GM19455 (cell line): ENCODE data around the gene KLF16.

Experiments used
- ATAC-seq: cut with Tn5 transposase; IDR thresholded peaks from one replicate; pipeline ENCODE4 v1.9.1; 2021; ENCODE audit not compliant: unreplicated experiment

The KLF16 gene

DNA sequence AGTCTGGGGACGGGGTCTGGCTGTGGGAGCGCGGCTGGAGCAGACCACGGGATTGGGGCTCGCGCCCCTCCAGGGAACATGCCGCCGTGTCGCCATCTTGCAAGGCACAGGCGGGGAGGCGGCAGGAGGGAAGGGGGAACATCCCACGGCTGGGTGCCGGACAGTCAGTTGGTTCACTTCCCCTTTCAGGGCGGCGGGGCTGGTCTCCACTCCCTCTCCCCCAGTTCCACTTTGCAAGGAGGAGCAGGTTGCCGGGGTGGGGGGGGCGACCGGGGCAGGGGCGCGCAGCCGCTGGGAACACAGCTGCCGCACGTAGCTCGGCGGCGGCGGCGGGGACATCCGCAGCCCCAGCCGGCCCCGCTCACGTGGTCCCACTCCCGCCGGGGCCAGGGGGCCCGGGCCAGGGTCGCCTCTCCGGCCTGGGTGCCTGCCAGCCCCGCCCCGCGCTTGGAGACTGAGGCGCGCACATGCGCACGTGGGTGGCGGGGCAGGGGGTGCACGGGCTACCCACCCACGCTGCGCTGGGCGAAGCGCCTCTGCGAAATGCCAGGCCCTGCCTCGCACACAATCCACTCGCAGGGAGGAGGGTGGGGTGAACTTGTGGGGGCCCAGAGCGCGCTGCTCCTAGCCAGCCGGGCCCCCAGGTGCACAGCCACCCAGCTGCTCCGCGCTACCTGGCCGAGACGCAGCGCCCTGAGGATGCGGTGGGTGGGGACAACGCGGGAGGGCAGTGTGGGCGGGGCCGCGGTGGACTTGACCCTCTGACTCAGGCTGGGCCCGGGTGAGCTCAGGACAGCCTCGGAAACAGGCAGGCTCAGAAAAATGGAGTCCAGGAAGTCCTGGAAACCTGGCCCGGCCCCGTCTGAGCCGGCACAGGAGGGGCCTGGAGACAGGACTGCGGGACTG is 6.4 kb downstream of the KLF16 start:
- no peak for ATAC-seq

DNA sequence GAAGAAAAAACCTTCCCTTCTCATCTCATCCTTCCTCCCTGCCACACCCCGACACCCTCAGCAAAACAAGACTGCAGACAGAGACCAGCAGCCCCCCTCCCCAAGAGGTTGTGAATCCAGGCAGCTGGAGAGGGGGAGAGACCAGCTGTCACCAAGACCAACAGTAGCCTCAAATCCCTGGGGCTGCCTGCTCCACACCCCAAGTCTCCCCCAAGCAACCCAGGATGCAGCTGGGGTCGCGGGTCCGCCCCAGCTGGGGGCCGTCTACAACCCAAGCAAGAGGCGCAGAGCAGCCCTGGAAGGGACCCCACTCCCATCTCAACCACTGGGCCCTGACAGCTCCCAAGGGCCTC is 7.1 kb downstream of the KLF16 start:
- ATAC-seq, result no peak

DNA sequence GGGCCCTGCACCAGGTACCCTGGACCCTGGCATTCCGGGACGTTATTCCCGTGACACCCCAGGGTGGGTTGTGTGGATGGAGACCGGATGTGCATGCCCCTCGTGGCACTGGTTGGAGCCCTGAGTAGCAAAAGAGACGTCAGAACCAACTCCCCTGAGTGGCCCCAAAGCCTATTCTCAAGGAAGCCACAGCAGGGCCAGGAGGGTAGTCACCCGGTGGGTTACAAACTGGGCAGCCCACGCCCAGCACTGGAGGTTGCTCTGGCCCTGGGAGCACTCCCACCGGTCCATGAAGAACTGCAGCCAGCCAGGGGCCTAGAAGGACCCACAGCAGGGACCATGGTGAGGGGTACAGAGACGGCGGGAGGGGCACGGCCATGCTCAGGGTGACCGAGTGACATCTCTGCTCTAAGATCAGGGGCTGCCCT is 7.5 kb downstream of the KLF16 start:
- ATAC-seq, result no peak

DNA sequence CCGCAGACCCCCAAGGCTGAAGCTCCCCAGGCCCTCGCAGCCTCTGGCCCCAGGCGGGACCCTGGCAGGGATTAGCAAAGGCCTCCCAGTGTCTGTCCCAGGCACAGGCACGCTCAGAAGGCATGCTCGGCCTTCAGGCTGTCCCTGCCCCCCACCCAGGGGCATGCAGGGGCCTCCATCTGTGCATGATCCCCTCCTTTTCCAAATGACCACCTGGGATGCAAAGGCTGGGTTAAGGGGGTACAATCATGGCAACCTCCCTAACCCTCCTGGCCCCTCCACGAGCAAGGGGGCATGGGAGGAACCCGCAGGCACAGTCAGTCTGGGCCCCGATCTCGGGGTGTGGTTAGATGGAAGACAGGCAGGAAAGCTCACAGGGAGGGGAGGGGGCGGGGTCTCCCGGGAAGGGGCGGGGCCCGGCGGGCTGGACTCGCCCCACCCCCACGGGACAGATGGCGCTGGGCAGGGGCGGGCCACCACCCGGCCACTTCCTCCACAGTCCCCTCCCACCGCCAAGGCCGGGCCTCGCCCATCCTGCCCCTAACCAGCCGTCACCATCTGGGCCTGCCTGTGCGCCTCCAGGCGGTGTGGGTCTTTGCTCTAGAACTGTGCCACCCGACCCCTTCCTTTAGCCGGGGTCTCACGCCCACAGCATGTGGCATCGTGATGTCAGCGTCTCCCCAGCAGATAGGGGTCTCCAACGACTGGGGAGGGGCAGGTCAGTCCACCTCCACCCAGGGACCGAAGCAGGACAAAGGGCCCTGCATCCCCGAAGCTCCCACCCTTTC is 8.1 kb downstream of the KLF16 start:
- ATAC-seq, result no peak

DNA sequence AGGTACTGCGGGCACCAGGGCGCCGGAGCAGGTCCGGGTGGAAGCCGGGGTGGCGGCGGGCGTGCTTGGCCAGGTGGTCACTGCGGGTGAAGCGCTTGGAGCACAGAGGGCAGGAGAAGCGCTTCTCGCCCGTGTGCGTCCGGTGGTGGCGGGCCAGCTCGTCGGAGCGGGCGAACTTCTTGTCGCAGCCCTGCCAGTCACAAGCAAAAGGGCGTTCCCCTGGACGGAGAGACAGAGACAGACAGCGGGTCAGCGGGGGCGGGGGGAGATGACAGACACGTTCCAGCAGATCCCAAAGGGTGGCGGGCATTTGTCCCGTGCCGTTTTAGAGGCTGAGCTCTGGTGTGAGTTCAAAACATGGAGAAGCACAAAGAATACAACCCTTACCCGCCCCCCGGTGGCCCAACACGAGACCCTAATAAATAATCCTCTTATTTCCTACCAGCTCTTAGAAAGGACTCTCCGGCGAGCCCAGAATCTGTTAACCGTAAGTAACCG is 8.8 kb downstream of the KLF16 start:
- ATAC-seq, result no peak

DNA sequence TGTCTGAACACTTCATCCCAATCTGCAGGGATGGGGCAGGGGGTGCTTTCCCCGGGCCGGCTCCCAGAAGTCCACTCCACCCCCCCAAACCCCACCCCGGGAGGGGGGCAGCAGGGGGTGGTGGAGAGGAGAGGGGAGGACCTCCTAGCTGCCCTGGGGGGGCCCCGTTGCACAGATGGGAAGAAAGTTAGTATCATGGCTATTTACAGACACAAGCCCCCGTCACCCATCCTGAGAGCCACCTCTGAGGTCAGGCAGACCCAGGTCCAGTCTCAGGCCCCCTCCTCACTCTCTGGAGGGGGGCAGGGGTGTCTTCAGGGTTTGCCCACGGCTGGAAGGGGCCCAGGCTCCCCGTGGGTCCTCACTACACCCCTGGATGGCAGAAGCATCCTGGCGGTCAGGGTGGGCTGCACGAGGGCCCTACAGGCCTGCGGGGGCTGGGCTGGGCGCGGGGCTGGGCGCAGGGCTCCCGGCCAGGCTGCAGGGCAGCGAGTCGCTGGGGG is 9.3 kb downstream of the KLF16 start:
- ATAC-seq, result no peak

DNA sequence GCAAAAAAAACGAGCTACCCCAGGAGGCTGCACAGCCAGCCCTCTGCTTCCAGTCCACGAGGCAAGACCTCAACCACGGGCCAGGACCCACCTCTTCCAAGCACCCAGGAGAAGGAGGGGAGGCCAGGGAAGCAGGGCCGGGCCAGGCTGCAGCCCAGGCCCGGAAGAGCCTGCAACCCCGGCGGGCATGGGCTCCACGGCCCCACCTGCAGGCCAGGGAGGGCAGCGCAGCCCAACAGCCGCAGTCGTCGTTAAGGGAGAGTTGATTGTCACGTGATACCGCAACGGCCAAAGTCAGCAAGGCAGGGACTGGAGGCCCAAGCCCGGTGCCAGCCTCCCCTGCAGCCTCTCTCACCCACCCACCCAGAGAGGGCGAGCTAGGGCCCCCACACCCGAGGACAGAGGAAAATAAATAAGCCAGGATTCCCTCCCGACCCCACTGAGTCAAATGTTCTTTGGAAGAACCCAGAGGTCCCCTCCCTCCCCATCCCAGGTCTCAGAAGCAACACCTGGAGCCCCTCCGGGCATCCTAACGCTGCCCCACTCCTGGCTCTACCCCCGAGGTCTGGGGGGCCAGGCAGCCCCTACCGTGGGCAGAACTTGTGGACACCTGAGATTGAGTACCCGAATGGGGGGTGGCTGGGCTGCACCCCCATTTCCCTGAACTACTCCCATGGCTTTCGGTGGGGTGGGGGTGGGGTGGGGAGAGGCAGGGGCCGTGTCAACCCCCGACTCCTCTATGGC is 9.9 kb downstream of the KLF16 start:
- no peak for ATAC-seq

DNA sequence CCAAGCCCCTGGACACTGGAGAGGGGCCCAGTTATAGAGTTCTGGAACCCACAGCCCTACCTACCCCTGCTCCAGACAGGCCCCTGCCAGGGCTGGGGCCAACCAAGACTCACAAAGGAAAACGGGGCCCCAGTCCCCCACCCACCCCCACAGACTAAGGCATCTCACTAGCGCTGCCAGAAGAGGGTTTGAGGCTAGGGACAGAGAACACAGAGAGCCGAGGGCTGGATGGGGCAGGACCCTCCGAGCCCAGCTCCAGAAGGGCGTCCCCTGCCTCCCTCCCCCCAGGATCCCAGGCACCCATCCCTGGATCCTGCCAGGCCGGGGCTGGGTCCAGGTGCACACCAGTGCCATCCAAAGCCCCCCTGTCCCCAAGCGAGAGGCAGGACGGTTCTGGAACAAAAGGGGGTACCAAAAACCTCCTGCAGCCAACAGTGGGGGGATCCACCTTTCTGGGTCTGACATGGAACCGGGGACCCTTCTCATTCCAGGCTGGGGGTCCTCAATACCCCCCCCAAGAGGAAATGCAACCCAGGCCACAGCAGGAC is 10.7 kb downstream of the KLF16 start:
- ATAC-seq, result no peak

DNA sequence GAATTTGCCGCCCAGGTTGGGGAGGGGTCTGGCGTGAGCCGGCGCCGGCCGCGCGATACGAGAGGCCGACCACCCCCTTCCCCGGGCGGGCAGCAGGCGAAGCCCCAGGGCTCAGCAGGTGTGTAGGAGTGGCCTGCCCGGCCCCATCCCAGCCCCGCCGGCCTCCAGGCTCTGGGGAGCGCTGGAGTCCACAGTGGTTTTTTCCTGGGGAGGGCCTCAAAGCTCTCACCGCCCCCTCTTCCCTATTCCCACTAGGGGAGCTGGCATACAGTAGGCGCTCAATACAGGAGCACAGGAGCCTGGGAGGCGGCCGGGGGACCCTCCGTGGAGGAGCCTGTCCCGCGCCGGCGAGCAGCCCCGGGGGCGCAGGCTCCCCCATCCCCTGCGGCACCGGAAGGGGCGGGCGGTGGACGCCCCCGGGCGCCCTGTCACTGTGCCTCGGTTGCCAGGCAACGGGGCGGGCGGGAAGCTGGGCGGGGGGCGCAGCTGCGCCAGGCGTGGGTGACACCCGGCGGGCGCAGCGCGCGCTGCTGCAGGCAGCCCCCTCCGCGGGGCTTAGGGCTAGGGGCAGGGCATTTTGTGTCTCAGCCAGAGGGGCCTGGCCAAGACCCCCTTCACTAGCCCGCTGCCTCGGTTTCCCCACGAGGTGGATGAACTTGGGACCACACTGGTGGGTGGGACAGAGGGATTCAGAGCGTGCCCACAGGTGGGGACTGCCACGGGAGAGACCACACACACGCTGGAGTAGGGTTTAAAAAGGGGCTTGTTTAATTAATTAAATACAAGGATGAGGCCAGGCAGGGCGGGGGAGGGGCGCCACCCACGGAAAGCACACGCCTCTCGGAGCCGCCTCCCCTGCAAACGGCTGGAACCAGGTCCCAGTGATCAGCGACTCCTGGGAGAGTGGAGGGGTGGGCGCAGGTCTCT is 11.5 kb downstream of the KLF16 start:
- ATAC-seq, result no peak

DNA sequence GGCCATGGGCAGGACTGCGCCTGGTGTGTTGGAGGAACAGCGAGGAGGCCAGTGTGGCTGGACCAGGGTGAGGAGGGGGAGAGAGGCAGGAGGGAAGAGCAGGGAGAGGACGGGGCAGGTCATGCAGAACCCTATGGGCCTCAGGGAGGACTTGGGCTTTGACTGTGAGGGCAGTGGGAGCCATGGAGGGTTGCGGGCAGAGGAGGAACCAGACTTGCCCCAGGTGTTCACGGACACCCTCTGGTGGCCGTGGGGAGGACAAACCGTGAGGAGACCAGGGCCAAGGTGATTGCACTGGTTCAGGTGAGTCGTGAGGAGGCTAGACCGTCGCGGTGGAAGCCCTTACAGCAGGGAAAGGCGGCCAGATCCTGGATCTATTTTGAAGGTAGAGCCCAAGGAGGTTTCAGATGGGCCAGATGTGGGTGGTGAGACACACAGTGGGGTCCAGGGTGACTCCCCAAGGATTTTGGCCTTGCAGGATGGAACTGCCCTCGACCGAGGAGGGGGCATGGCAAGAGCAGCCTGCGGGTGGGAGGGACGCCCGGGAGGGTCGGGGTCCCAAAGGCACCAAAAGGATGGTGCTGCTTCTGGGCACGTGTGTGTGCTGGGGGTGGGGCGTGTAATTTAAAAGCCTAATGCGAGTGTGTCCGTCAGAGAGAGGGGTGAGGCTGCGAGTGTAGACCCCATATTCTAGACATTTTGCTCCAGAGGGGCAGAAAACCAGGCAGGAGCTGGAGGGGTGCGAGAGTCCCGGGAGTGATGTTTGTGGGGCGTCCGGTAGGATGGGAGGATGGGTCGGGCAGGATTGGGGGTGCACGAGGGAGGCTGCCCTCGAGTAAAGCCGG is 12.3 kb downstream of the KLF16 start:
- ATAC-seq, result no peak

DNA sequence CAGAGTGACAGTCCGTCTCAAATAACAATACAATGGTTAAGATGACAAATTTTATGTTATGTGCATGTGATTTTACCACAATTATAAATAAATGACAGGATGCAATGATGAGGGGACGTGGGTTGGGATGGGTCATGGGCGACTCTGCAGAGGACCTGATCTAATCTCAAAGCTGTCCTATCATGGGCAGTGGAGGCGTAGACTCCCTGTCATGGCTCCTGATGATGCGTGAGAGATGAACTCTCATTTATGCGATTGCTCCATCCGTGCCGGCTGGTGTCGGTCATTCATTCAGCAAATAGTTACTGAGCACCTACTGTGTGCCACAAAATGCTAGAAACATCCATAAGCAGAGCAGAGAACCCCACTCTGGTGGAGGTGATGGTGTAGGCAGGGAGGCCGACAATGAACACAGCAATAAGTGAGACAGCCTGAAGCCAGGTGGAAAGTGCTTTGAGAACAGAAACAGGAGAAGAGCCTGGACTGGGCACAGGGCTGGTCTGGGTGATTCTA is 13.4 kb downstream of the KLF16 start:
- no peak for ATAC-seq

DNA sequence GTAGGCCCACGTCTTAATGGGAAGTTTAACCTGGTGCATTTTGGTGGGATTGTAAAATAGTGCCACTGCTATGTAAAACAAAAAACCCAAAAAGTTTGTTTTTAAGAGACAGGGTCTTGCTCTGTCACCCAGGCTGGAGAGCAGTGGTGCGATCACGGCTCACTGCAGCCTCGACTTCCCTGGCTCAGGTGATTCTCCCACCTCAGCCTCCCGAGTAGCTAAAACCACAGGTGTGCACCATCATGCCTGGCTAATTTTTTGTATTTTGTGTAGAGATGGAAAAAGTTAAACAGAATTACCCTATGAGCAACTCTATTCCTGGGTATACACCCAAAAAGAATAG is 14.3 kb downstream of the KLF16 start:
- no peak for ATAC-seq

DNA sequence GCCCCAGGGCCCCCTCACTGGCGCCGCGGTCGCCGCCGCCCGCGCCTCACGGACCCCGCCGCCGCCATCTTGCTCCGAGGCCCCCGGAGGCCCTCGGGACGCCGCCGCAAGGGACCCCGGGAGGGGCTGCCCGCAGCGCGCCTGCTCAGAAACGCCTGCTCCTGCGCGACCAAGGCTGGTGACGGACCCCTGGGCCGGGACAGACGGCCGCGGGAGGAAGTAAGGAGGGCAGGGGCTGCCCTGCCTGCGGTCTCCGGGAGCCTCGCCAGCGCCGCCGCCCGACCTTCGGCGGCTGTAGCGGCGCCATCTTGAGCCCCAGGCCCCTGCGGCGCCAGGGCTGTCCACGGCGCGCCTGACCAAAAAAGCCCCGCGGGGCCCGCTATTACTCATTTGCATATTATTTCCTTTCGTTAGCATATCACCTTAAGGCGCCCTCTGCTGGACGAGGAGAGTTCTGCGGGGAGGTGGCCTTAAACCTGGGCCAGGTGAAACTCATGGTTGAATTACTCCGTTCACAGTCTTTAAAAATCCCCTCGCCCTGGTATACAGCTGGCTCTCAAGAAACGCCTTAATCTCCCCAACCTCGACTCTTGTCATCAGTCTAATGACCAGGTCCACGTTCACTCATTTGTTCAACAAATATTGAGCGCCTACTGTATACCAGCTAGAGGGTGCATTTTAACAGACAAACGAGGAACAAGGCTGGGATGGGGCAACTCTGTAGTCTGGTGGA is 14.8 kb downstream of the KLF16 start, which contains the start of gene REXO1:
Gene REXO1 (minus strand): TSS at position 85 of the 733 bp plus-strand sequence. CDS start 125 bp downstream, outside the sequence.
- ATAC-seq, result peak; percentile 66

DNA sequence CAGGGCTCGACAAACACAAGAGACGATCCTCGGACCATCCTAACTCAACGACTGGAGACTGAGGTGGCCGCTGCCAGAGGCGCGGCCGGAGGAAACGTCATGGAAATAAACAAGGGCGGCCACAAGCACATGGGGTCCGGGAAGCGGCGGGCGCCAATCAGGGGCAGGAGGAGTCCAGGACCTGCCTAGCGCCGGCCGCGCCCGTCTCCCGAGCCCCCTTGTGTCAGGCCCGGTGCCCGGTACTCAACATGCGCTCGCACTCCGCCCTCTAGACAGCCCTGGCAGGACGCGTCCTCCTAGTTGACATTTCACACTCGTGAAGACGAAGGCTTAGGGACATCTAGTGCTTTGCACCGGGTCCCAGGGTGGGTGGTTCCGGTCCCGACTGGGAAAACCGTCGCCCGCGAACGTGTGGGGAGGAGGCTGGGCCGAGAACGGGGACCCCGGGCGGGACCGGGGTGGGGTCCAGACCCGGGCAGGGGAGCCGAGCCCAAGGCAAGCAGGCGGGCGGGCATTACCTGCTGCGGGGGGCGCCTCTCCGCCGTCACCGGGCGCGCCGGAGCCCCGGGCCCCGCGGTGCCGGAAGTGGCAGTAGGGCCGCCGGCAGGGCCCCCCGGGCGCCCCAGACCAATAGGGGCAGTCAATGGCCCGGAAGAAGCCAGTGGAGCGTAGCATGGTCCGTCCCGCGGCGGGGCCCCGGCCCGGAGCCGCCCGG is 15.5 kb downstream of the KLF16 start:
- peak; percentile 30 for ATAC-seq

DNA sequence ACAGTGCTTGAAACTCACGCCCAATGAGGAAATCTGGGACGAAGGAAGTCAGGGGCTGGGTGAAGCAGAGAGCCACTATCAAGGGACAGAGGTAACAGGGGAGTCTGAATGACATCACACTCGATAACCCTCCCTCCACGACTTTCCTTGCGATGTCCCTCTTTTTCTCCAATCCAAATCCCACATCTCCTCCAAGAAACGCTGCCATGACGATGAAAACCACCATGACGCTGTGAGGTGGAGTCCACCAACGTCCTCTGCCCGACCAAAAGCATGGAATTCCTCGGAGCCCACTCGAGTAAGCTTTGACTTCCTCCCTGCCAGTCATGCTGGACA is 16.1 kb downstream of the KLF16 start:
- ATAC-seq, result no peak

DNA sequence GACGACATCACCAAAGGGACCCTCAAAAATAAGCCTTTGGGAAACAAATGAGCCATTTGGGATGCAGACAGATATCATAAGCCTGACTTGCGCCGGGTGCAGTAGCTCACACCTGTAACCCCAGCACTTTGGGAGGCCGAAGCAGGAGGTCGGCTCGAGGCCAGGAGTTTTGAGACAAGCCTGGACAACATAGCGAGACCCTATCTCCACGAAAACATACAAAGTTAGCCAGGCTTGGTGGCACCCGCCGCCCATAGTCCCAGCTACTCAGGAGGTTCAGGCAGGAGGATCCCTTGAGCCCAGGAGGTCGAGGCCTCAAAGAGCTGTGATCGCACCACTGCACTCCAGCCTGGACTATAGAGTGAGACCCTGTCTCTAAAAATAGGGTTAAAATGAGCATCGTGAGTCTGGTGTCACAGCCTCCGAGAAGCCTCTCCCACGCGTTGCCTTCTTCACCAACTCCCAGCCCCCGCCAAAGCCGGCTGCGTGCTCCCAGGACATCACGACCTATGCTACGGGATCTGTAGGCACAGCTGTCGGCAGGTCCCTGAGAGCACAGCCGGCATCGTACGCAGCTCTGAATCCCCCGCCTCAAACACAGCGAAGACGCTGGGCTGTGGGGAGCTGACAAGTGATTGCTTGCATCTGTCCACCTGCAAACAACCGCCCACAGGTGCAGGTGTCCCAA is 16.7 kb downstream of the KLF16 start:
- no peak for ATAC-seq

DNA sequence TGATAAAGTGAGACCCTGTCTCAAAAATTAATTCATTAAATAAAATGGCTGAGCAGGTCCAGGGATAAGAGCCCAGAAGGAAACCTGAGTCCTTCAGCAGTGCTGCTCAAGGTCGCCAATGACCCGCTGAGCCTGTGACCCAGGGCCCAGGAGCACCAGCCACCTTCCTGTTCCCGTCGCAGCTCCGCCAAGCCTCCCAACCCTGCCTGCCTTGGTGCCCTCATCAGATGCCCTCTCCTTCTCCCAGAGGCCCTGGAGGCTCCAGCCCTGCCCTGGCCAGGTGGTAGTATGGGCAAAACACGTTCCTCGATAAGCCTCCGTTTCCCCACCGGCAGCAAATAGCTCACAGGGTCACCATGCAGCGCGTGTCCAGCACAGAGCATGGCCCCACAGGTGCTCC is 17.7 kb downstream of the KLF16 start:
- ATAC-seq, result no peak
